Adrenal gland (tissue), 5 donors: ENCODE results near the gene KLK14.

ENCODE experiments used
- CTCF ChIP-seq, 6 experiments: fragments of 450-650 bp in 4 of 6; fragments of 200-600 bp in 2 of 6; sonication (generic) in 1 of 6; IDR thresholded peaks; 1 replicate in 5 of 6; 2 replicates in 1 of 6; pipeline versions ENCODE4 v1.5.1 to v1.8.0; 2016 to 2021; ENCODE audit warnings: antibody characterized with exemption in 6 of 6, mild to moderate bottlenecking in 2 of 6, moderate library complexity in 1 of 6
- POLR2A ChIP-seq, 2 donors: fragments of 450-650 bp; IDR thresholded peaks; one replicate each; pipeline ENCODE4 v1.6.1; 2017; ENCODE audit warnings: antibody characterized with exemption in 2 of 2, mild to moderate bottlenecking in 2 of 2, moderate library complexity in 1 of 2
- donor health status: DM: no; HTN: no; CAD: no.

DNA sequence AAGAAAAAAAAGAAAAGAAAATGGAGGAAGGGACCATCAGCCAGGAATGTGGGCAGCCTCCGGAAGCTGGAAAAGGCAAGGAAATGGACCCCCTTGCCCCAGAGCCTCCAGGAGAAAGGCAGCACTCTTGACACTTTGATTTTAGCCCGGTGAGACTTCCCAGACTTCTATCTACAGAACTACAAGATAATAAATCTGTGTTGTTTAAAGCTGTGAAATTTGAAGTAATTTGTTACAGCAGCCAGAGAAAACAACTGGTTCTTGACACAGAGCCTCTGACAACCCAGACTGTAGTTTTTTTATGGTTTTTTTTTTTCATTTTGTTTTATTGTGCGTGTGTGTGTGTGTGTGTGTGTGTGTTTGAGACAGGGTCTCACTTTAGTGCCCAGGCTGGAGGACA is 17.9 kb upstream of the KLK14 start:
- TF ChIP-seq POLR2A (IDR thresholded peaks at IDR 0.05) (no peak), CTCF (IDR thresholded peaks at IDR 0.05) (no peak)
